GM23248 (cell line): ENCODE data around the gene PDLIM5.

Experiments
- EZH2 ChIP-seq: fragments of 200-600 bp; sonication (generic); IDR thresholded peaks from 2 replicates; pipeline ENCODE4 v1.6.1; 2018; ENCODE audit warnings: antibody characterized with exemption, mild to moderate bottlenecking; ENCODE audit not compliant: insufficient read depth, poor library complexity, severe bottlenecking
- EZH2phosphoT487 ChIP-seq: fragments of 200-600 bp; sonication (generic); IDR thresholded peaks from 2 replicates; pipeline ENCODE4 v1.6.1; 2018; ENCODE audit warnings: antibody characterized with exemption, moderate library complexity, mild to moderate bottlenecking, low read depth; ENCODE audit not compliant: insufficient read depth

DNA sequence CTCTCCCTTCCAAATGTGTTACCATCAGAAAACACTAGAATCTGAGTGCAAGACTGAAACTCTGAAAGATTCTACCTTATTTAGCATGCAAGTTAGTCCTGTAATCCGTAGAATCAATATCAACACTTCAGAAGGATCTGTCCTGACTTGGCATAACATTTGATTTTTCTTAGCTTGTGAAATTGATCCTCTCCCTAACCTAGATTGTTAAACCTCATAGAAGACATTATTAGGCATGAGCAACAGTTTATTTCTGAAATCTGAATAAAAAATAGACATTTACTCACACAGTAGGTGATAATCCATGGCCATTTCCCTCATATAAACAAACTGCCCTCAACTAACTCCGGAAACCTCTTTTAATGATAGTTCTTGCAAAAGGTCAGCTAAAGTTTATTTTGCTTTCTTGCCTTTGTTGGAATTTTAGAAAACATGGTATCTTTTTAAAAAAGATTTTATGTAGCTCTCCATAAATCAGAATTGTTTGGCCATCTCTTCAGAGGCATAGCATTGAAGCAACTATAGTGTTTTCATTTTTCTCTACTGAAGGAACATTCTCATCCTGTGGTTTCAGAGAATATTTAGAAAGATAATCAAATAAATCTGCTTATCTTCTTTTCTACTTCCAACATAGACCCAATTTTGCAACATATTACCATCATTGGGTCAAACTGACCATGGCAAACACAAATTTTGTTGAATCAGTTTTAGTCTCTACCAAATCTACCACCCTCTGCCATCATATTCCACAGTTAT, 38.5 kb upstream of the PDLIM5 start:
- no peak for TF ChIP-seq EZH2
- TF ChIP-seq EZH2phosphoT487: no peak
